G401.6 (cell line): ENCODE results near the gene BTNL9.
"Not testable (repeated sequence)": the region's sequence is repeated elsewhere in the genome, so short reads cannot be mapped to it uniquely, and the experiment has no call there.

Experiments used
- FAIRE-seq: peaks from 2 replicates; lab custom pipeline; 2012; peaks lifted over from hg19 to GRCh38; lab: Jason Lieb, UNC

Gene BTNL9

DNA sequence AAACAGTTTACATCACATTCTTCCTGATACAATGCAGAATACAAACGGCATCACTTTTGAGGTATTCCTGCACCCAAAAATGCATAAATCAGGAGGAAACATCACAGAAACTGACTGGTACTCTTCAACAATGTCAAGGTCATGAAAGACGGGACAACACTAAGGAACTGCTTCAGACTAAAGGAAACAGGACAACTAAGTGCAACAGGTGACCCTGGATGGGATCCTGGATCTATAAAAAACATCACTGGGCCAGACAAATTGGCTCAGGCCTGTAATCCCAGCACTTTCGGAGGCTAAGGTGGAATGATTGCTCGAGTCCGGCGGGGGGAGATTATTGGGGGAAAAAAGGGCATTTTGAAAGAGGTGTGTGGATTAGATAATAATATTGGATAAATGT lies 22.6 kb downstream of the BTNL9 start:
- FAIRE-seq, result no peak

- FAIRE-seq, result no peak
These were observed 23.4 kb downstream of the BTNL9 start for GRCh38 chr5:181063514-181063913.

DNA sequence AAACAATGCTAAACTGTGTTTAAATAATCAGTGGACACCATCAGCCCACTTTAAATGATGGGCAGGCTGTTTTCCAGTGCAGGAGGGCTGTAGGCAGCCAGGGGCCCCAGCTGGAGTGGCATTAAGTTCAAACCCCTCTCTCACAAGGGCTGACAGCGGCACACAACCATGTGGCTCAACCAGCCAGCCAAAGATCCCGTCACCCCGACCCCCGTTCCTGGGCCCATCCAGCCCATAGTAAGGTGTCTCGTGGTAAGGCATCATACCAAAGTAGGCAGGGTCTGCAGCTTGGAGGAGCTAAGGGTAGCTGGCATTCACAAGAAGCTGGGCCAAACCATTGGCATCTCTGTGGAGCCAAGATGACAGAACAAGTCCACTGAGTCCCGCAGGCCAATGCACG lies 24.9 kb downstream of the BTNL9 start:
- FAIRE-seq, result no peak

- FAIRE-seq, result no peak
These were observed 29.9 kb downstream of the BTNL9 start for GRCh38 chr5:181069767-181070491.

- FAIRE-seq, result no peak
These were observed 30.5 kb downstream of the BTNL9 start for GRCh38 chr5:181070523-181070922.

GRCh38 chr5:181071257-181071656 lies 31.2 kb downstream of the BTNL9 start:
- no peak for FAIRE-seq

GRCh38 chr5:181076920-181077319 lies 36.9 kb downstream of the BTNL9 start:
- FAIRE-seq, result no peak

DNA sequence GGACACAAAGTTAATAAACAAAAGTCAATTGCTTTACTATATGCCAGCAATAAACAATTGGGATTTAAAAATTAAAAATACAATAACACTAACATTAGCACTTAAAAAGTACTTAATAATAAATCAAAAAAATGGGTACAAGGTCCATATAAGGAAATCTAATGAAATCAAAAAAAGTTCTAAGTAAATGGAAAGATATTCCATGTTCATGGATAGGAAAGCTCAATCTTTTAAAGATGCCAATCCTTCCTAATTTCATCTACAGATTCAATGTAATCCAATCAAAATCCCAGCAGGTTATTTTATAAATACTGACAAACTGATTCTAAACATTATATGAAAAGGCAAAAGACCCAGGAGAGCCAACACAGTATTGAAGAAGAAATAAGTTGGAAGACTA lies 41.9 kb downstream of the BTNL9 start:
- no peak for FAIRE-seq

- no peak for FAIRE-seq
These were observed 44.6 kb downstream of the BTNL9 start for GRCh38 chr5:181084621-181085195.

- FAIRE-seq, result no peak
These were observed 46.2 kb downstream of the BTNL9 start for GRCh38 chr5:181086026-181086883.

GRCh38 chr5:181086884-181087205 lies 46.8 kb downstream of the BTNL9 start:
- FAIRE-seq, result no peak

- no peak for FAIRE-seq
These were observed 47.2 kb downstream of the BTNL9 start for GRCh38 chr5:181087309-181087708.

DNA sequence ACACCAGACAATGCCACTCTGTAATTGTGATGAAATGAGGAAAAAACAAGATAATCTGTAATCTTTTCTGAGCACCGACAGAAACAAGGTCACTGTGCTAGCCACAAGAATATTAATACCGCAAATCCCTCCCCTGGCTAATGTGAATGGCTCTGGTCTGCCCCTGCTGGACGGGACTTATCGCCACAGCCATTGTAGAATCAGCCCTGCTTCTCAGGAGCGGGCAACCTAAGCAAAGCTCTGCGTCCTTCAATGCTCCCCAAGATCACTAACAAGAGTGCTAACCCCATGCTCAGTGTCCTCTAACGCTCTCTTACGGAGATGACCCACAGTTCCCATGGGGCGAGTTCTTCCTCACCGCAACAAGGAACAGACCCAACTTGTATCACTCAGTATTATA lies 48.2 kb downstream of the BTNL9 start:
- no peak for FAIRE-seq

DNA sequence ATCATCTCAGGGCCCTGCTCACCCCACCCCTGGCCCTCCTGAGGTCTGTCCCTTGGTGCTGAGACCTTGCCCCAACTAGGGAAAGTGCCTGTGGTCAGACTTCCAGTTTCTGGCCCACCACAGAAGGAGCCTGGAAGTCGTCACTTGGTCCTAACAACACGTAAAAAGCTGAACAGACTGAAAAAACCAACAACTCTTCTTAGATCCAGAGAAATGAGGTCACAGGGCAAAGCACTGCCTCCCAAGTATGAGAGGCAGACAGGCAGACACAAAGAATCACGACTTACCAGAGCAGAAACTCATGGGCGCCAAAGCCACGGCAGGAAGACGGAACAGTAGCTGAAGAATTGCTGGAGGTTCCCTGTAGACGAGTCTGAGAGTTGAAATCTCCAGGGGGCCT lies 52.4 kb downstream of the BTNL9 start:
- FAIRE-seq, result no peak

DNA sequence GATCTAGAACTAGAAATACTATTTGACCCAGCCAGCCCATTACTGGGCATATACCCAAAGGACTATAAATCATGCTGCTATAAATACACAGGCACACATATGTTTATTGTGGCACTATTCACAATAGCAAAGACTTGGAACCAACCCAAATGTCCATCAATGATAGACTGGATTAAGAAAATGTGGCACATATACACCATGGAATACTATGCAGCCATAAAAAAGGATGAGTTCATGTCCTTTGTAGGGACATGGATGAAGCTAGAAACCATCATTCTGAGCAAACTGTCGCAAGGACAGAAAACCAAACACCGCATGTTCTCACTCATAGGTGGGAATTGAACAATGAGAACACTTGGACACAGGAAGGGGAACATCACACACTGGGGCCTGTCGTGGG lies 55.1 kb downstream of the BTNL9 start:
- not testable (repeated sequence) for FAIRE-seq

GRCh38 chr5:181096721-181097382 lies 56.8 kb downstream of the BTNL9 start:
- peak; percentile 100 for FAIRE-seq

DNA sequence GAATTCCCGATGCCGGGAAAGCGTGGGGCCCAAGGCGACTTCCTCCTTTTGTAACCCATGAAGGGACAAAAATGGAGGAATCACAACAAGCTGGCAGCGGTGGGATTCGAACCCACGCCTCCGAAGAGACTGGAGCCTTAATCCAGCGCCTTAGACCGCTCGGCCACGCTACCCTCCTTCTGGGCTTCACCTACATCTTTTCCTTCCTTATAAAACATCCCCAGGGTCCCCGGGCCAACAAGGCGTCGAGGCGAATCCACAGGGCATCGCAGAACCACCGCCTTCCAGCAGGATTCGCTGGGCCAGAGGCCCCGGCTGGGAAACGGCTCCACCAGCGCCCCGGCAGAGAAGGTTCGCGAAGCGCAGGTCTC lies 57.3 kb downstream of the BTNL9 start:
- FAIRE-seq, result not testable (repeated sequence)

DNA sequence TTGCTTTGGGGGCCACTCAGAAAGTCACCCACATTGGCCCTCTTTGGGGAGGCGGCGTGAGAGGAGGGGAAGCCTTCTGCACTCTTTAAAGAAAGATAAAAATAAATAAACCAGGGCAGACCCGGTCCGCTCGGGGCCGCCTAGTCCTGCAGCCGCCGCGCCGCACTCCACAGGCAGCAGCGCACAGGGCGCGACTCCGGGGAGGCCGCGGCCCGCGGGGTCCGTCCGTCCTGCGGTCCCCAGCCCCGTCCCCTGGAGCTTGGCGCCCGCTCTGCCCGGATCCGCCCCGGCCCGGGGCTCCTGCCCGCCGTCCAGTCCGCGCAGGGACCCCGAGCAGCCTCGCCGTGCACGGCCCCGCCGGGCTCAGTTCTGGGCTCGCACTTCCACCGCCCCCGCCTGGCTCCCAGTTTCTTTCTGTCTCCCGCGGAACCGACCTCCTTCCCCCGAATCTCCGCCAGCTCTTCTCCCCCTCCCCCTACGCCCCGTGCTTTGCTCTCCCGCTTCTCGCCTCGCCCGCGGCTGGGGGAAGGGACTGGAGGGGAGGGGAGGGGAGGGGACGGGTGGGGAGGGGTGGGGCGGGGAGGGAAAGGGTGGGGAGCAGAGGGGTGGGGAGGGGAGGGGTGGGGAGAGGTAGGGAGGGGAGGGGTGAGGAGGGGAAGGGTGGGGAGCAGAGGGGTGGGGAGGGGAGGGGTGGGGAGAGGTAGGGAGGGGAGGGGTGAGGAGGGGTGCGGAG lies 57.9 kb downstream of the BTNL9 start:
- not testable (repeated sequence) for FAIRE-seq

DNA sequence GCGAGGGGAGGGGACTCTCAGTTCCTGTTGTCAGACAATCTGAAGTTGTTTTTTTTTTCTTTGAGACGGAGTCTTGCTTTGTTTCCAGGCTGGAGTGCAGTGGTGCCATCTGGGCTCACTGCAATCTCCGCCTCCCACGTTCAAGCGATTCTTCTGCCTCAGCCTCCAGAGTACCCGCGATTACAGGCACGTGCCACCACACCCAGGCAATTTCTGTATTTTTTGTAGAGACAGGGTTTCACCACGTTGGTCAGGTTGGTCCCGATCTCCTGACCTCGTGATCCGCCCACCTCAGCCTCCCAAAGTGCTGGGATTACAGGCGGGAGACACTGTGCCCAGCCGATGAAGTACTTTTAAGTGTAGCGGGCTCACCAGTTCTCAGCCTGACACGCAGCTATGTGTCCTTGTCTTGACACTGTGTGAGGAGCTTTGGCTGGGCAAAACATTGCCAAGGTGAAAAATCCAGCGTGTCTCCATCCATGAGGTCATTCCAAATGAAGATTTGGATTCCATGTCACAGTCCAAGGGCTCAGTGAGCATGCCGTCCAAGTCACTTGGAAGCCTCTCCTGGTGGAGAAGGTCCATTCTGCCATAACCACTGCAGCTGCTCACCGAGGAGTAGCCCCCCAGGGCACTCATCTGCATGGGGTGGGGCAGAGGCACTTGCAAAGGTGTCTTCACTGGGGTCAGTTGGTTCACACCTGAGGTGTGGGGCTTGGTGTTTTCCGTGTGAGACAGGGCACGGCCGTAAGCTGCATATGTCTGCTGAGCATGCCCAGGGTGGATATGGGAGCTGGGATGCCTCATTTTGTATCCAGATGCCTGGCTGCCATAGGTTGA lies 58.9 kb downstream of the BTNL9 start:
- FAIRE-seq, result no peak

GRCh38 chr5:181099602-181100086 lies 59.6 kb downstream of the BTNL9 start:
- no peak for FAIRE-seq
